Astrocyte (in vitro differentiated cells and primary cell): ENCODE data around the gene TUG1.

ENCODE experiments used
- CTCF ChIP-seq: IDR thresholded peaks from 2 replicates; pipeline ENCODE4 v1.5.1; 2011; ENCODE audit warnings: low read depth, mild to moderate bottlenecking, inconsistent platforms, low read length, moderate library complexity; ENCODE audit not compliant: insufficient read depth
- EZH2 ChIP-seq: IDR thresholded peaks from 2 replicates; pipeline ENCODE4 v1.6.1; 2012; ENCODE audit warnings: mild to moderate bottlenecking, low read length, inconsistent platforms; ENCODE audit not compliant: insufficient read depth

- TF ChIP-seq CTCF (no peak), EZH2 (no peak)
Observed at GRCh38 chr22:30964858-30965257, 4.2 kb upstream of the TUG1 start.
